Neural cell (in vitro differentiated cells): ENCODE measurements around the gene DYNLT5.

Experiments used
- CTCF ChIP-seq: fragments of 450-650 bp; IDR thresholded peaks from 2 replicates; pipeline ENCODE4 v1.5.1; 2014; ENCODE audit warnings: antibody characterized with exemption, mild to moderate bottlenecking, moderate library complexity; ENCODE audit not compliant: poor library complexity, severe bottlenecking
- EP300 ChIP-seq: fragments of 450-650 bp; conservative IDR thresholded peaks from 2 replicates; pipeline ENCODE4 v1.6.1; 2014; ENCODE audit warnings: antibody characterized with exemption, mild to moderate bottlenecking, moderate library complexity; ENCODE audit not compliant: poor library complexity, severe bottlenecking
- EZH2 ChIP-seq: fragments of 200-600, 300-800 bp; shearing (Covaris generic), sonication (generic); IDR thresholded peaks from 2 replicates; pipeline ENCODE4 v1.6.1; 2014; ENCODE audit warnings: antibody characterized with exemption, low read length, borderline replicate concordance, mild to moderate bottlenecking; ENCODE audit not compliant: insufficient read depth, poor library complexity, severe bottlenecking
- MXI1 ChIP-seq: fragments of 450-650 bp; conservative IDR thresholded peaks from 2 replicates; pipeline ENCODE4 v1.6.1; 2014; ENCODE audit warnings: antibody characterized with exemption, mild to moderate bottlenecking; ENCODE audit not compliant: poor library complexity, severe bottlenecking
- POLR2AphosphoS5 ChIP-seq: IDR thresholded peaks from 2 replicates; pipeline ENCODE4 v1.6.1; 2012
- REST ChIP-seq: IDR thresholded peaks from 2 replicates; pipeline ENCODE4 v1.6.1; 2012; ENCODE audit warnings: borderline replicate concordance
- SMC3 ChIP-seq: fragments of 450-650 bp; conservative IDR thresholded peaks from 2 replicates; pipeline ENCODE4 v1.6.1; 2014; ENCODE audit warnings: antibody characterized with exemption, mild to moderate bottlenecking, moderate library complexity; ENCODE audit not compliant: poor library complexity
- TAF1 ChIP-seq: IDR thresholded peaks from 2 replicates; pipeline ENCODE4 v1.6.1; 2012; ENCODE audit warnings: low read depth

- no peak for TF ChIP-seq CTCF
- no peak for TF ChIP-seq TAF1
- no peak for TF ChIP-seq POLR2AphosphoS5
- TF ChIP-seq MXI1: no peak
- TF ChIP-seq SMC3: no peak
- no peak for TF ChIP-seq EP300
- no peak for TF ChIP-seq EZH2
- TF ChIP-seq REST: no peak
These were observed 20.9 kb upstream of the DYNLT5 start for GRCh38 chr1:66731170-66731865.
